ENCODE results near the gene RBFOX2. TPM values are rescaled to one million over a fixed set of nuclear protein-coding genes. Genes with fewer than 3 reads are reported as not detected.
"Not testable (repeated sequence)": the region's sequence is repeated elsewhere in the genome, so short reads cannot be mapped to it uniquely, and the experiment has no call there.

Gene RBFOX2
- polyA plus RNA-seq, 2 donors, result 22.6 to 31.1 TPM

GRCh38 chr22:35802885-35803284, 225.7 kb downstream of the RBFOX2 start:
- Histone ChIP-seq H3K27me3 (ENCODE audit: control insufficient read depth in 1 of 2, insufficient read depth in 2 of 2, low read length in 2 of 2) (no peaks in the 10 kb centered on the region), H3K9me3 (ENCODE audit: control insufficient read depth in 2 of 2, insufficient read depth in 1 of 2, low read depth in 1 of 2, low read length in 1 of 2) (no peaks in the 10 kb centered on the region), H3K27ac (ENCODE audit: low read depth in 2 of 2, low read length in 1 of 2) (no peak overlapping the region), H3K36me3 (ENCODE audit: control insufficient read depth in 2 of 2, insufficient read depth in 2 of 2, low read length in 1 of 2) (no peaks in the 10 kb centered on the region), H3K4me1 (ENCODE audit: control insufficient read depth in 2 of 2, insufficient read depth in 2 of 2, low read length in 1 of 2) (no peaks in the 10 kb centered on the region), H3K4me3 (ENCODE audit: low read depth in 1 of 2, low read length in 2 of 2) (no peak overlapping the region)
- WGBS, 2 donors, result 62 to 80% methylated on average over 2 of the region's 2 CpGs

DNA sequence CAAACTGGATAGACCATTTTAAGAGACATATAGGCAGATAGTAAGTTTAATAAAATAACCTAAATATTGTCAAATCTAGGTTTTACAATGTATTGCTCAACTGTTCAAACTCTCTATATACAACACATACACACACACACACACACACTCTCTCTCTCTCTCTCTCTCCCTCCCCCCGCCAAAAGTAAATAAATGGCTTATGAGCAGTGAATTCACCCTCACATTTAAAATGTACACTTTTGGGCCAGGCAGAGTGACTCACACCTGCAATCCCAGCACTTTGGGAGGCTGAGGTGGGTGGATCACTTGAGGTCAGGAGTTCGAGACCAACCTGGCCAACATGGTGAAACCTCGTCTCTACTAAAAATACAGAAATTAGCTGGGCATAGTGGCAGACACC, 227.3 kb downstream of the RBFOX2 start:
- whole genome bisulfite sequencing, 2 donors, result 80 to 87% methylated on average over 3 of the region's 3 CpGs
- H3K27ac ChIP-seq (ENCODE audit: low read depth in 2 of 2, low read length in 1 of 2); H3K4me1 ChIP-seq (ENCODE audit: control insufficient read depth in 2 of 2, insufficient read depth in 2 of 2, low read length in 1 of 2); H3K27me3 ChIP-seq (ENCODE audit: control insufficient read depth in 1 of 2, insufficient read depth in 2 of 2, low read length in 2 of 2); H3K9me3 ChIP-seq (ENCODE audit: control insufficient read depth in 2 of 2, insufficient read depth in 1 of 2, low read depth in 1 of 2, low read length in 1 of 2); H3K36me3 ChIP-seq (ENCODE audit: control insufficient read depth in 2 of 2, insufficient read depth in 2 of 2, low read length in 1 of 2); H3K4me3 ChIP-seq (ENCODE audit: low read depth in 1 of 2, low read length in 2 of 2): not testable (repeated sequence)

- H3K9me3 ChIP-seq (ENCODE audit: control insufficient read depth in 2 of 2, insufficient read depth in 1 of 2, low read depth in 1 of 2, low read length in 1 of 2), result no peaks in the 10 kb centered on the region
- no peak overlapping the region for H3K27ac ChIP-seq (ENCODE audit: low read depth in 2 of 2, low read length in 1 of 2)
- H3K36me3 ChIP-seq (ENCODE audit: control insufficient read depth in 2 of 2, insufficient read depth in 2 of 2, low read length in 1 of 2), result no peaks in the 10 kb centered on the region
- H3K27me3 ChIP-seq (ENCODE audit: control insufficient read depth in 1 of 2, insufficient read depth in 2 of 2, low read length in 2 of 2), result no peaks in the 10 kb centered on the region
- 77 to 82% methylated on average over 1 of the region's 1 CpG for WGBS, 2 donors
- no peaks in the 10 kb centered on the region for H3K4me1 ChIP-seq (ENCODE audit: control insufficient read depth in 2 of 2, insufficient read depth in 2 of 2, low read length in 1 of 2)
- no peak overlapping the region for H3K4me3 ChIP-seq (ENCODE audit: low read depth in 1 of 2, low read length in 2 of 2)
These were observed 229.5 kb downstream of the RBFOX2 start for GRCh38 chr22:35799150-35799549.

- Histone ChIP-seq H3K4me3 (ENCODE audit: low read depth in 1 of 2, low read length in 2 of 2) (no peak overlapping the region), H3K36me3 (ENCODE audit: control insufficient read depth in 2 of 2, insufficient read depth in 2 of 2, low read length in 1 of 2) (no peaks in the 10 kb centered on the region), H3K9me3 (ENCODE audit: control insufficient read depth in 2 of 2, insufficient read depth in 1 of 2, low read depth in 1 of 2, low read length in 1 of 2) (no peaks in the 10 kb centered on the region), H3K4me1 (ENCODE audit: control insufficient read depth in 2 of 2, insufficient read depth in 2 of 2, low read length in 1 of 2) (no peaks in the 10 kb centered on the region), H3K27ac (ENCODE audit: low read depth in 2 of 2, low read length in 1 of 2) (no peak overlapping the region), H3K27me3 (ENCODE audit: control insufficient read depth in 1 of 2, insufficient read depth in 2 of 2, low read length in 2 of 2) (no peaks in the 10 kb centered on the region)
- 90% methylated on average over 4 of the region's 4 CpGs for WGBS, 2 donors
These were observed 231.2 kb downstream of the RBFOX2 start for GRCh38 chr22:35797411-35797810.

DNA sequence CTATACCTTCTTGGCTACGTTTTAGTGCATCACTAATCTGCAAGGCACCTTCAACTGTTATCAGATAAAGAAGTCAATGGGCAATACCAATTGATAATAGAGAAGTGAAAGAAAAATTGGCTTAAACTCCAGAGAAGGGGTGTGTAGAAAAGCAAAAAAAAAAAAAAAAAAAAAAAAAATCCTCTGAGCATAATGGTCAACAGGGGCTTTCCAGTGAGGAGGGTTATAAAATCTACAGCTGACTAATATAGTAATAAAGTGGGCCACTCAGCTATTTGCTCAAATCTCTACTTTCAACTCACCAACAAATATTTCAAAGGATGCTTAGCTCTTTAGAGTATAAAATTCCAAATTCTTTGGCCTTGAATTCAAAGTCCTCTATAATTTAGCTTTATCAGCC, 233.1 kb downstream of the RBFOX2 start:
- Histone ChIP-seq H3K36me3 (ENCODE audit: control insufficient read depth in 2 of 2, insufficient read depth in 2 of 2, low read length in 1 of 2) (no peaks in the 10 kb centered on the region), H3K4me3 (ENCODE audit: low read depth in 1 of 2, low read length in 2 of 2) (no peak overlapping the region), H3K9me3 (ENCODE audit: control insufficient read depth in 2 of 2, insufficient read depth in 1 of 2, low read depth in 1 of 2, low read length in 1 of 2) (no peaks in the 10 kb centered on the region), H3K27me3 (ENCODE audit: control insufficient read depth in 1 of 2, insufficient read depth in 2 of 2, low read length in 2 of 2) (no peaks in the 10 kb centered on the region), H3K27ac (ENCODE audit: low read depth in 2 of 2, low read length in 1 of 2) (no peak overlapping the region), H3K4me1 (ENCODE audit: control insufficient read depth in 2 of 2, insufficient read depth in 2 of 2, low read length in 1 of 2) (no peaks in the 10 kb centered on the region)
- 66 to 89% methylated on average over 1 of the region's 1 CpG for WGBS, 2 donors

DNA sequence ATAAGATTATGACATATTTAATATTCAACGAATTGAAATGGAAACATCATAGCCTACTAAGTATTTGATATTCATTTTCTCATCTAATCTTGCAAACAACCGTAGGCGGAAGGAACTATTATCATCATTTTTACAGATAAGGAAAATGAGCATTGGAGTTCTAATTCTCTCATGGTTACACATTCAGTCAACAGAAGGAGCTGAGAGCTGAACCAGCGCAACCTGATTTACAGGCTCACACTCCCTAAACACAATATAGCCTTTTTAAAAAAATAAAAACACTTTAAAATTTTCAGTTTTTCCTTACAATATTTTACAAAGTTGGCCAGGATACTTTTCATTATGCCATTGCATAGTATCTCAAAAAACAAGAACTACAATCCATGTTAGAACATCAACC, 236.1 kb downstream of the RBFOX2 start:
- H3K4me1 ChIP-seq (ENCODE audit: control insufficient read depth in 2 of 2, insufficient read depth in 2 of 2, low read length in 1 of 2), result no peaks in the 10 kb centered on the region
- no peaks in the 10 kb centered on the region for H3K36me3 ChIP-seq (ENCODE audit: control insufficient read depth in 2 of 2, insufficient read depth in 2 of 2, low read length in 1 of 2)
- H3K9me3 ChIP-seq (ENCODE audit: control insufficient read depth in 2 of 2, insufficient read depth in 1 of 2, low read depth in 1 of 2, low read length in 1 of 2), result no peaks in the 10 kb centered on the region
- H3K4me3 ChIP-seq (ENCODE audit: low read depth in 1 of 2, low read length in 2 of 2), result no peak overlapping the region
- H3K27ac ChIP-seq (ENCODE audit: low read depth in 2 of 2, low read length in 1 of 2), result no peak overlapping the region
- 65 to 82% methylated on average over 4 of the region's 4 CpGs for WGBS, 2 donors
- H3K27me3 ChIP-seq (ENCODE audit: control insufficient read depth in 1 of 2, insufficient read depth in 2 of 2, low read length in 2 of 2), result no peaks in the 10 kb centered on the region

DNA sequence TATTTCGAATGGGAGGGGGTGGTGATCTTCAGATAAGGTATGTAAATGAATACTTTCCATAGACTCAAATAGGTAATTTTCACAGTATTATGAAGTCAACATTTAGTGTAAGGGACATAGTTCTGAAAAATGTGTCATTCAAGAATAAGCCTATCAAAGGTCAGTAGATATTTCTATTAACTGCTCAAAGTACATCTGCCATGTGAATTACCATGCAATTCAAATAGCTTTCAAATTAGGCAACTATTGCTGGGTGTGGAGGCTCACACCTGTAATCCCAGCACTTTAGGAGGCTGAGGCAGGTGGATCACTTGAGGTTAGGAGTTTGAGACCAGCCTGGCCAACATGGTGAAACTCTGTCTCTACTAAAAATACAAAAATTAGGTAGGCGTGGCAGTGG, 236.8 kb downstream of the RBFOX2 start:
- H3K4me1 ChIP-seq (ENCODE audit: control insufficient read depth in 2 of 2, insufficient read depth in 2 of 2, low read length in 1 of 2); H3K27ac ChIP-seq (ENCODE audit: low read depth in 2 of 2, low read length in 1 of 2): not testable (repeated sequence)
- 87 to 92% methylated on average over 2 of the region's 2 CpGs for WGBS, 2 donors

GRCh38 chr22:35785181-35785923, 243.3 kb downstream of the RBFOX2 start:
- Histone ChIP-seq H3K27ac (ENCODE audit: low read depth in 2 of 2, low read length in 1 of 2) (no peak overlapping the region), H3K9me3 (ENCODE audit: control insufficient read depth in 2 of 2, insufficient read depth in 1 of 2, low read depth in 1 of 2, low read length in 1 of 2) (no peaks in the 10 kb centered on the region), H3K4me3 (ENCODE audit: low read depth in 1 of 2, low read length in 2 of 2) (no peak overlapping the region), H3K4me1 (ENCODE audit: control insufficient read depth in 2 of 2, insufficient read depth in 2 of 2, low read length in 1 of 2) (peaks cover 0 to 9% of the 10 kb centered on the region in 2 donors), H3K27me3 (ENCODE audit: control insufficient read depth in 1 of 2, insufficient read depth in 2 of 2, low read length in 2 of 2) (no peaks in the 10 kb centered on the region), H3K36me3 (ENCODE audit: control insufficient read depth in 2 of 2, insufficient read depth in 2 of 2, low read length in 1 of 2) (peaks cover 2 to 3% of the 10 kb centered on the region in 2 donors)
- WGBS, 2 donors, result 45 to 57% methylated on average over 4 of the region's 4 CpGs

More for the DNA sequence above, 236.8 kb downstream of the RBFOX2 start:
- H3K27me3 ChIP-seq (ENCODE audit: control insufficient read depth in 1 of 2, insufficient read depth in 2 of 2, low read length in 2 of 2); H3K36me3 ChIP-seq (ENCODE audit: control insufficient read depth in 2 of 2, insufficient read depth in 2 of 2, low read length in 1 of 2); H3K4me3 ChIP-seq (ENCODE audit: low read depth in 1 of 2, low read length in 2 of 2); H3K9me3 ChIP-seq (ENCODE audit: control insufficient read depth in 2 of 2, insufficient read depth in 1 of 2, low read depth in 1 of 2, low read length in 1 of 2): not testable (repeated sequence)

DNA sequence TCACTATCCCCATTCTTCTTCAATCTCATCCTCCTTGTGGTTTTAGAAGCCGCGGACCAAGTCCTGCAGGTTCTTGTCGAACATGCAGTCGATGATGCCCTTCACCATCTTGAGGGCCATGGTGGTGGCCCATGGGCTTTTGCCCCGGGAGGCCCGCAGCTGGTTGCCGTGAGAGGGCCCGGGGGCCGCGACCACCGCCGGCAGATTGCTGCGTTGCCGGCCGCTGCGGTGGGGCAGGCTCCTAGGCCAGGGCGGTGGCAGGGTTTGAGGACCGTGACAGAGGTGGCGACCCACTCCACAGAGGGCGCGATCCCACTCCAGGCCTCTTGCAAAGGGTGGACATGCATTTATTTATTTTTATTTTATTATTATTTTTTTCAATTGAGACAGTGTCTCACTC, 244.0 kb downstream of the RBFOX2 start:
- H3K4me1 ChIP-seq (ENCODE audit: control insufficient read depth in 2 of 2, insufficient read depth in 2 of 2, low read length in 1 of 2), result peaks cover 0 to 9% of the 10 kb centered on the region in 2 donors
- no peak overlapping the region for H3K27ac ChIP-seq (ENCODE audit: low read depth in 2 of 2, low read length in 1 of 2)
- peaks cover 2 to 3% of the 10 kb centered on the region in 2 donors for H3K36me3 ChIP-seq (ENCODE audit: control insufficient read depth in 2 of 2, insufficient read depth in 2 of 2, low read length in 1 of 2)
- H3K27me3 ChIP-seq (ENCODE audit: control insufficient read depth in 1 of 2, insufficient read depth in 2 of 2, low read length in 2 of 2), result no peaks in the 10 kb centered on the region
- no peaks in the 10 kb centered on the region for H3K9me3 ChIP-seq (ENCODE audit: control insufficient read depth in 2 of 2, insufficient read depth in 1 of 2, low read depth in 1 of 2, low read length in 1 of 2)
- H3K4me3 ChIP-seq (ENCODE audit: low read depth in 1 of 2, low read length in 2 of 2), result no peak overlapping the region
- WGBS, 2 donors, result 98 to 99% methylated on average over 21 of the region's 21 CpGs

GRCh38 chr22:35783943-35784614, 244.5 kb downstream of the RBFOX2 start:
- WGBS, 2 donors, result 79 to 81% methylated on average over 11 of the region's 11 CpGs
- H3K4me3 ChIP-seq (ENCODE audit: low read depth in 1 of 2, low read length in 2 of 2), result no peak overlapping the region
- no peaks in the 10 kb centered on the region for H3K27me3 ChIP-seq (ENCODE audit: control insufficient read depth in 1 of 2, insufficient read depth in 2 of 2, low read length in 2 of 2)
- H3K9me3 ChIP-seq (ENCODE audit: control insufficient read depth in 2 of 2, insufficient read depth in 1 of 2, low read depth in 1 of 2, low read length in 1 of 2), result no peaks in the 10 kb centered on the region
- H3K4me1 ChIP-seq (ENCODE audit: control insufficient read depth in 2 of 2, insufficient read depth in 2 of 2, low read length in 1 of 2), result peaks cover 0 to 9% of the 10 kb centered on the region in 2 donors
- H3K36me3 ChIP-seq (ENCODE audit: control insufficient read depth in 2 of 2, insufficient read depth in 2 of 2, low read length in 1 of 2), result peaks cover 2 to 3% of the 10 kb centered on the region in 2 donors
- H3K27ac ChIP-seq (ENCODE audit: low read depth in 2 of 2, low read length in 1 of 2), result no peak overlapping the region

Measured in esophagus (tissue), 2 donors.